ENCODE measurements around the gene KANK3. TPM values are rescaled to one million over a fixed set of nuclear protein-coding genes. Genes with fewer than 3 reads are reported as not detected.

Gene KANK3
- total RNA-seq, 4 donors from 2014 or later, result 3.0 to 16.5 (median 7.8) TPM

DNA sequence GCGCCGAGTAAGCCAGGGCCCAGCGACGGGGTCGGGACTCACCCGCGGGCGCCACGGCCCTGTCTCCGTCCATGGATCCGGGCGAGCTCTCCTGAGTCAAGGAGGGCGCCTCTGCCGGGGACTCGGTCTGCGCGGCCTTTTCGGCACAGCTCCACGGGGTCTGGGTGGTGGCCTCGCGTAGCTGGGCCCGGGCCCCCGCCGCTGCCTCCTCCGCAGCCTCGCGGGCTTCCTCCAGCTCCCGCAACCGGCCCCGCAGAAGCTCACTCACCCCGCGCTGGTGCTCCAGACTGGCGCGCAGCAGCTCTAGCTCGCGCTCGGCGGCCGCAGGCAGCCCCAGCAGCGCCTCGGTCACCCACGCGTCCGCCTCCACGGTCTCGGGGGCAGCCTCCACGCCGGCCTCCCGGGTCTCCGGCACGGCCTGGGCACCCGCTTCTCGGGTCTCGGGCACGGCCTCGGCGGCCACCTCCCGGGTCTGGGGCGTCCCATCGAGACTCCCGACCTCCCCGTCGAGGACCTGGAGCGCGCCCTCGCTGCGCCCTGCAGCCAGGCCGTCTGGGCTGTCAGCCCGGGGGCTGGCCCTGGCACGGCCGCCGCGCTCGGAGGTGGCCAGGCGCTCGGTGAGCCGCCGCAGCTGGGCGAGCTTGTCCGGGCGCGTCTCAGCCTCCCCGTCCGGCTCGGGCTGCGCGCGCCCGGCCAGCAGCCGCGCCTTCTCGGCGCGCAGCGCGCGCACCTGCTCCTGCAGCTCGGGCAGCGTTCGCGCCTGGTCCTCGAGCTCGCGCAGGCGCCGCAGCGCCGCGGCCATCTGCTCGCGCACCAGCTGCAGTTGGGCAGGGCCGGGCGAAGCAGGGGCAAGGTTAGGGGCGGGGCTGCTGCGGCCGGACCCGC is 8.4 kb downstream of the KANK3 start:
- DNase-seq, result peak in 2 of 3 donors; percentile 64 to 71
- H3K27me3 ChIP-seq, result peaks cover 0 to 21% of the 10 kb centered on the region in 2 donors

DNA sequence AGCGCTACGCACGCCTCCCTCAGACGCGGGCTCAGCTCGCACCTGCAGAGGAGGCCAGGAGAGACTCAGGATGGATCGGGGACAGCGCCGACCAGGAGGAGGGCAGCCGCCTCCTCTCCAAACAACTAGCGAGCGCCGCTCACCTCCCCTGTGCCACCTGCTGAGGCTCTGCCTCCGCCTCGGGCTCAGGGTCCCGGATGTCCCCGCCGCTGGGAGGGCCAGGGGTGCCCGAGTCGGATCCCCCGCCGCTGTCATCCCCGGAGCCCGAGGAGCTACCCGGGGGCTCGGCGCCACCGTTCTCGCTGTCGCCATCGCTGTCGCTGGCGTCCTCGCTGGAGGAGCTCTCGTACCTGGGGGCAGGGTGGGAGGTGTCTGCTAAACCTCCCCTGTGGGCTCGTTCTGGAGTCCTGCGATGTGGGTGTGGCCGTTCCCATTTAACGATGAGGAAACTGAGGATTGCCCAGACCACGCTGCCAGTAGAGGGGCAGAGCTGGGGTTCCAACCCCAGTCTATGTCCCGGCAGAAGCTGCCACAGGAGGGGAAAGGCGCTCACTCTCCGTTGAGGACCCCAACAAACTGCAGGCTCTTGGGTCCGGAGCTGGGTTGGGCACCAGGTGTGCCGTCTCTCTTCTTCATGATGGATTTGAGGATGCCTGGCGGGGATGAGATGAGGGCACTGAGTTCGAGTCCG is 9.2 kb downstream of the KANK3 start:
- Histone ChIP-seq H3K4me3 (no peak overlapping the region), H3K36me3 (no peaks in the 10 kb centered on the region), H3K9me3 (no peaks in the 10 kb centered on the region), H3K27me3 (peaks cover 0 to 21% of the 10 kb centered on the region in 2 donors), H3K4me1 (peaks cover 0 to 26% (median 7%) of the 10 kb centered on the region in 4 donors), H3K27ac (no peak overlapping the region)
- no peak for DNase-seq
- TF ChIP-seq, protein P1, sequence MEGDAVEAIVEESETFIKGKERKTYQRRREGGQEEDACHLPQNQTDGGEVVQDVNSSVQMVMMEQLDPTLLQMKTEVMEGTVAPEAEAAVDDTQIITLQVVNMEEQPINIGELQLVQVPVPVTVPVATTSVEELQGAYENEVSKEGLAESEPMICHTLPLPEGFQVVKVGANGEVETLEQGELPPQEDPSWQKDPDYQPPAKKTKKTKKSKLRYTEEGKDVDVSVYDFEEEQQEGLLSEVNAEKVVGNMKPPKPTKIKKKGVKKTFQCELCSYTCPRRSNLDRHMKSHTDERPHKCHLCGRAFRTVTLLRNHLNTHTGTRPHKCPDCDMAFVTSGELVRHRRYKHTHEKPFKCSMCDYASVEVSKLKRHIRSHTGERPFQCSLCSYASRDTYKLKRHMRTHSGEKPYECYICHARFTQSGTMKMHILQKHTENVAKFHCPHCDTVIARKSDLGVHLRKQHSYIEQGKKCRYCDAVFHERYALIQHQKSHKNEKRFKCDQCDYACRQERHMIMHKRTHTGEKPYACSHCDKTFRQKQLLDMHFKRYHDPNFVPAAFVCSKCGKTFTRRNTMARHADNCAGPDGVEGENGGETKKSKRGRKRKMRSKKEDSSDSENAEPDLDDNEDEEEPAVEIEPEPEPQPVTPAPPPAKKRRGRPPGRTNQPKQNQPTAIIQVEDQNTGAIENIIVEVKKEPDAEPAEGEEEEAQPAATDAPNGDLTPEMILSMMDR (IDR thresholded peaks at IDR 0.05), result no peak

More for the DNA sequence above, 8.4 kb downstream of the KANK3 start:
- H3K36me3 ChIP-seq, result no peaks in the 10 kb centered on the region
- no peaks in the 10 kb centered on the region for H3K9me3 ChIP-seq
- no peak for TF ChIP-seq POLR2A (IDR thresholded peaks at IDR 0.05)
- TF ChIP-seq, protein P1 (IDR thresholded peaks at IDR 0.05), result no peak
- H3K4me3 ChIP-seq, result peak overlapping the region in 3 of 4 donors; percentile 43 to 53 (median 46)
- H3K27ac ChIP-seq, result no peak overlapping the region
- peaks cover 0 to 26% (median 7%) of the 10 kb centered on the region in 4 donors for H3K4me1 ChIP-seq

DNA sequence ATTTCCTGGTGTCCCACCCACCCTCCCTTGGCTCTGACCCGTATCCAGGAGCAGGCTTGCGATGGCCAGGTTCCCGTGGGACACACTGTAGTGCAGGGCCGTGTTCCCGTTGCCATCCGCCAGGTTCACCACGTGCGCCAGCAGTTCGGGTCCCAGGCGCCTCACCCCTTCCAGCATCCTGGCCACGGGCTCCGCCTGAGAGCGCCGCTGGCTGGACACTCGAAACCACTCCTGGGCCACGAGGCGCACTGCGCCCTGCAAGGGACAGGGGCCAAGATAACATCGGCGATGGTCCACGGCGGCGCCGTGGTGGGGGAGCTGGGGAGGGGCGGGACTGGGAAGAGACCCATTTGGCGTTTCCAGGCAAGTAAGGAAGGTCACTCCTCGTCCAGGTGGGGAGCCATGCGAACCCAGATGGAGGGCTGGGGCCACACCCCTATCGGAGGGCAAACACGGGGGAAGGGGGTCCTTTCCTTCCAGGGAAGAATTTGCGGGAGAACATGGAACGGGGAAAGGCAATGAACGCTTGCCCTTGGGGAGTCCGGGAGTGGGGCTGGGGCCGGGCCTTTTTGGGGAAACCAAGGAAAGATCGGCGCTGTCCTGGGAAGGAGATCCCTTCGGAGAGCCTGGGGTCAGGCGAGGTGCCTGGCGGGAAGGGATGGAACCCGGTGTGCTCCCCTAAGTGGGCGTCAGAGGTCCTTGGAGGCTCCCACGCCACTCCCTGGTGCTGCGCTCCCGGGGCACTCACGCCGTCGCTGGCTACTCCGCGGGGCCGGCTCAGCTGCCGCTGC is 9.9 kb downstream of the KANK3 start:
- Histone ChIP-seq H3K36me3 (no peaks in the 10 kb centered on the region), H3K27ac (no peak overlapping the region), H3K4me3 (no peak overlapping the region), H3K27me3 (peaks cover 0 to 21% of the 10 kb centered on the region in 2 donors), H3K9me3 (no peaks in the 10 kb centered on the region), H3K4me1 (peaks cover 0 to 26% (median 7%) of the 10 kb centered on the region in 4 donors)
- DNase-seq, result no peak
- no peak for TF ChIP-seq POLR2A (IDR thresholded peaks at IDR 0.05)
- TF ChIP-seq, protein P1 (IDR thresholded peaks at IDR 0.05), result no peak

DNA sequence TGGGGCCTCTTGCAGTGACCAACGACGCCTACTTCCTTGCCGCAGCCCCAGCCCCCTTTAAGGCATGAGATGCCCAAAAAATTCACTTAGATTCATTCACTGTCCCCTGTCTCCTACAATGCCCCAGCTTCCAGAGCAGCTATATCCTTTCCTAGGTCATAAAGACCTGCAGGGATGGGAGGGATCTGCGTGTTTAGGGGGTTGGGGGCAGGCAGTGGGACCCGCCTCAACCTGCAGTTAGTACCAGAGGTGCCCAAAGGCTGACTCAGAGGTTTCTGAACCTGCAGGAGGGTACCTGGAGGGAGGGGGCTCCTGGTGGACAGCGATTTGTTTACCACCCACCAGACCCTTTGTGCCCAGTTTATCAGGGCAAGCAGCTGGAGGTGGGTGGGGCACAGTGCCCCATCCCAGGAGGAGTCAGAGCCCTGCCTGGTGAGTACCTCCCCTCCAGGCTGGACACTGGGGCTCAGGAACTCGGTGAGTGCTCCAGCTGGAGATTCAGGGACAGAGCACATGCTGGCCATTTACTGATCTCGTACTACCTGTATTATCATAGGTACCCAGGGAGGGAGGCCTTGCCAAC is 11.7 kb downstream of the KANK3 start:
- no peak for DNase-seq
- no peaks in the 10 kb centered on the region for H3K9me3 ChIP-seq
- H3K4me1 ChIP-seq, result peaks cover 0 to 26% (median 7%) of the 10 kb centered on the region in 4 donors
- no peaks in the 10 kb centered on the region for H3K36me3 ChIP-seq
- no peak for TF ChIP-seq POLR2A (IDR thresholded peaks at IDR 0.05)
- TF ChIP-seq, protein P1 (IDR thresholded peaks at IDR 0.05), result no peak
- H3K4me3 ChIP-seq, result no peak overlapping the region
- peaks cover 0 to 21% of the 10 kb centered on the region in 2 donors for H3K27me3 ChIP-seq
- no peak overlapping the region for H3K27ac ChIP-seq

DNA sequence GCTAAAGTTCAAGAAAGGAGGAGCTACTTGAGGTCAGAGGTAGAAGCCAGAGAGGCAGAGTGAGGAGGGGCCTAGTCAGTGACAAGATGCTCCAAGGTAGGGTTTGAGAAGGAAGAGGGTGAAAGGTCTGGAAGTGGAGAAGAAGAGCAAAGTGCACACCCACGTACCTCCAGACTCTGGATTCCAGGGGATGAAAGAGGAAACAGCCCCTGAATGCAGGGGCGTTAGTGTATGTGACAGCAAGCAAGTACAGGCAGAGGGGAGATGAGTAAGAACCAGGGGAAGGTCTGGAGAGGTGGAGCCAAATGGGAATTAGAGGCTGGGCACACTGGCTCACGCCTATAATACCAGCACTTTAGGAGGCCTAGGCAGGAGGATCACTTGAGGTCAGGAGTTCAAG is 13.1 kb downstream of the KANK3 start:
- Histone ChIP-seq H3K4me1 (peaks cover 0 to 19% (median 3%) of the 10 kb centered on the region in 4 donors), H3K27ac (no peak overlapping the region), H3K36me3 (no peaks in the 10 kb centered on the region), H3K4me3 (no peak overlapping the region), H3K27me3 (peaks cover 0 to 21% of the 10 kb centered on the region in 2 donors), H3K9me3 (no peaks in the 10 kb centered on the region)
- TF ChIP-seq, protein P1 (IDR thresholded peaks at IDR 0.05), result no peak
- no peak for TF ChIP-seq POLR2A (IDR thresholded peaks at IDR 0.05)
- DNase-seq, result no peak

Measured in Peyer's patch (tissue), 4 donors.